Activated naive CD8-positive, alpha-beta T cell (primary cell): Measurements from ENCODE around the gene UBL7.

Experiments
- H3K27ac Mint-ChIP-seq: one replicate; pipeline ENCODE4 v1.8.0; 2021; ENCODE audit warnings: mixed read lengths
- H3K27me3 Mint-ChIP-seq: one replicate; pipeline ENCODE4 v1.8.0; 2021; ENCODE audit warnings: mixed read lengths
- H3K36me3 Mint-ChIP-seq: one replicate; pipeline ENCODE4 v1.8.0; 2021; ENCODE audit warnings: mixed read lengths
- H3K4me1 Mint-ChIP-seq: one replicate; pipeline ENCODE4 v1.8.0; 2021; ENCODE audit warnings: low read depth, mixed read lengths
- H3K4me3 Mint-ChIP-seq: one replicate; pipeline ENCODE4 v1.8.0; 2021; ENCODE audit warnings: mild to moderate bottlenecking, mixed read lengths
- H3K9me3 Mint-ChIP-seq: one replicate; pipeline ENCODE4 v1.8.0; 2021; ENCODE audit warnings: low read depth, mixed read lengths

The UBL7 gene

DNA sequence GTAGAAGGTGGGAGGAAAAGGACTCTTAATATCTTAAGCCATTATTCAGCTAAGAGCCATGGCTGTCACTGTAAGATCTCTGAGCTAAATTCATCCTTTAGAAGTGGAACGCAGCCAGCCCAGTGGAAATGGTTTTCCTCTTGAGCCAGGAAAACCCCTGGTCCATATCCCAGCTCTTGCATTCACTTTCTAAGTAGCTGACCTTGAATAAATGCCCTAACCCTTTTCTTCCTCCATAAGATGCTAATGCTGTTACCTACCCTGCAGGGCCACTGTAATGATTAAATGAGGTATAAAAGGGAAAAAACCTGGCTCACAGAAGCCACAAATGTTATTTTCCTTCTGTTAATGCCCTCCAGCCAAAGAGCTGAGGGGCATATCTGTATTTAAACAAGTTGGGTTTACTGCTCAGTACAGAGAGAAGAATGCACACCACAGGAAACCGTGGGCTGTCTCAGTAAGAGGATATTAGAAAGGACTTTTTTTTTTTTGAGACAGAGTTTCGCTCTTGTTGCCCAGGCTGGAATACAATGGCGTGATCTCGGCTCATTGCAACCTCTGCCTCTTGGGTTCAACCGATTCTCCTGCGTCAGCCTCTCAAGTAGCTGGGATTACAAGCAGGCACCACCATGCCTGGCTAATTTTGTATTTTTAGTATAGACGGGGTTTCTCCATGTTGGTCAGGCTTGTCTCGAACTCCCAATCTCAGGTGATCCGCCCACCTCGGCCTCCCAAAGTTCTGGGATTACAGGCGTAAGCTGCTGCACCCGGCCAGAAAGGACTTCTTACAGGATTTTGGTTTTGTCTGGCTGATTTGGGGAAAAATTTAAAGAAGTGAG, 6.8 kb downstream of the UBL7 start:
- H3K36me3 Mint-ChIP-seq = peaks cover 19% of the 10 kb centered on the region
- peaks cover 33% of the 10 kb centered on the region for H3K4me1 Mint-ChIP-seq
- peak overlapping the region; percentile 57 for H3K4me3 Mint-ChIP-seq
- H3K27ac Mint-ChIP-seq = peak overlapping the region; percentile 64
- H3K9me3 Mint-ChIP-seq = no peaks in the 10 kb centered on the region
- H3K27me3 Mint-ChIP-seq = no peaks in the 10 kb centered on the region

DNA sequence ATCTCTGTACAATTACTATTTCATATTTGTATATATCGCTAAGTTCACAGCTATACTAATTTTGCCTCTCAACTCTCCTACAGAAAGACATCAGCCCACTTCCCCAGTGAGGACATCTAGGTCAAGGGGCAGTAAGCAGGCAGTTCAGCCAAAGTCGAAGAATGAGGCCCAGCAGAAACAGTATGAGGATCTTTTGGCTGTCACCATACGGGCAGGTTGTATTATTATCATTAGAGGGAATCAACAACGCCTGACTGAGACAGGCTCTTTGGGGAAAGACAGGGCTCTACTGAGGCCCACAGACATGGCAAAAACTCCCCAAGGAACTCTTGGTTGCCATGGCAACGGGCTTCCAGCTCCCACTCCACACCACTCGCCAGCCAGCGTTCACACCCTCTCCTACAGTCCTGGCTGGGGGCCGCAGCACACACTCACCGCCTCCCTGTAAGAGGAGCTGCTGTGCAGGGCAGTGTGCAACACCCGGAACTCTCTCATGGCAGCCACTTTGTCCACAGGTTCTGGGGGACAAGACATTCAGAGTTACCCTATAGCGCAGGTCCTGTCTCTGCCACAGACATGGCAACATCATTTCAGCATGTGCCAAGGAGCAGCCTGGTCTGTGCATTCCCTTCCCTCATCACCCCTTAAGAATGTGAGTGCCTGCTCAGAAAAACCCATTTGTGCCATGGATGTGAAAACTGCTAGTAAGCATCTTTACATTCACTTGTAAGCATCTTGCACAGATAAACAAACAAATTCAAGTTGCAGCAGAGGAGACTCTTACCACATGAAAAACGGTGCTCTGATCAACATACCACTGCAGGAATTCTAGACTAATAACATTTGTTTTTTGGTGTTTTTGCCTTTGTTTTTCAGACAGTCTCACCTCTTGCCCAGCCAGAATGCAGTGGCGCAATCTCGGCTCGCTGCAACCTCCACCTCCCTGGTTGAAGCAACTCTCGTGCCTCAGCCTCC, 8.8 kb downstream of the UBL7 start:
- Mint-ChIP-seq H3K36me3 (peaks cover 17% of the 10 kb centered on the region), H3K27me3 (no peaks in the 10 kb centered on the region), H3K4me3 (no peak overlapping the region), H3K27ac (no peak overlapping the region), H3K9me3 (no peaks in the 10 kb centered on the region), H3K4me1 (peaks cover 25% of the 10 kb centered on the region)

DNA sequence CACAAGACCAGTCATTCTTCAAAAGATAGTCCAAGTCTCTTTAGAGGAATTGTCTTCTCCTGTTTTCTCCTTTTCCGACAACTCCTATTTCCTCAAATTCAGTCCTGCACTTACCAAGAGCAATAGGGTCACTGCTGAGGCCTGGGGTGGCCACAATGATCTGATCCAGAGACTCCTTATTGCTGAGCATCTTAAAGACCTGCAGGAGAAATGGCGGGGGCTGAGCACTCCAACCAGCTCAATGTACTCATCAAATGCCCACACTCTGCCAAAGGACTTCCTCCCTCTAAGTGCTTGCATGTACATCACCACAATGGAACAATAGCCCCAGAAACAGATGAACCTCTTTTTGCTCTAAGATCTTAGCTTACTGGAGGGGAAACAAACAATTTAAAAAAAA, 9.6 kb downstream of the UBL7 start:
- Mint-ChIP-seq H3K4me3 (no peak overlapping the region), H3K27me3 (no peaks in the 10 kb centered on the region), H3K4me1 (peaks cover 23% of the 10 kb centered on the region), H3K36me3 (peaks cover 16% of the 10 kb centered on the region), H3K27ac (no peak overlapping the region), H3K9me3 (no peaks in the 10 kb centered on the region)

DNA sequence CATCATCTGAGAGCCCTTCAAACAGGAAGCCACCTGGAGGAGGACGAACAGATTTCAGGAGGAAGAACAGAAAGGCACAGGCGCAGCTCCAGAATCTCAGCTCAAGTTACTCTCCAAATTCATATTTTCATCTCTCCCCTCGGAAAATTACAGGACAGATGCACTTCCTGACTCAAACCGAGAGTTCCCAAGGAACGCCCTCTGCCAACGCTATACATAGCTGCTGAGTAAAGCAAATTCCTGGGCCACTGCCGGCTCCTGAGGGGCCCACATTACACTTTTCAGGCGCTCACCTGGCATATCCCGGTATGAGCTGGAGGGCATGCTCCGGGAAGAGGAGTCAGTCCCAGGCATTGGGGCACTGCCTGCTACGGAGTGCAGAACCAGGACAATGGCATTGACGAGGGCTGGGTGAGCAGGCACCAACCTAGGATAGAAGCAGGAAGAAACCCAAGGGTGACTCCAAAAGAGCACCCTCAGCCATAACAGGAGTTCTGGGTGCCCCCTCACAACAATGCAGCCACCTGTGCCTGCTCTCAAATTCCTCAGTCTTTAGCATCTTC, 11.2 kb downstream of the UBL7 start:
- Mint-ChIP-seq H3K4me1 (peaks cover 17% of the 10 kb centered on the region), H3K27ac (no peak overlapping the region), H3K9me3 (no peaks in the 10 kb centered on the region), H3K36me3 (peaks cover 14% of the 10 kb centered on the region), H3K27me3 (no peaks in the 10 kb centered on the region), H3K4me3 (no peak overlapping the region)

DNA sequence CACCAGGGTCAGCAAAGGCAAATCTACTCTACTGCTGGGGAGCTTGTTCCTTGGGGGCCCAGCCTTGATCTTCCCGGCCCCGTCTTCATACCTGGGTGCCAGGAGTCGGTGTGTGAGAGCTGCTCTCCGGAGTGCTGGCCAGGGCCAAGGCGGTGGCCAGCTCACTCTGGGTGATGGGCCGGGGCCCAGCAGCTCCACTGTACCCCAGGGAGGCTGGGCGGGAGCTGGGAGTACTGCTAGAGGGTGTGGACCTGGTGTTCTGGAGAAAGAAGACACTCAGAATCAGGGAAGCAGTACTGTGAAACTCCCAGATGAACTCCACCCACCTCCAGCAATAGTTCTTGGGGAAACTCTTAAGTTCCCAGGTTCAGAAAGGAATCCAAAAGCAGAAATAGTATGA, 11.9 kb downstream of the UBL7 start:
- H3K27ac Mint-ChIP-seq = no peak overlapping the region

DNA sequence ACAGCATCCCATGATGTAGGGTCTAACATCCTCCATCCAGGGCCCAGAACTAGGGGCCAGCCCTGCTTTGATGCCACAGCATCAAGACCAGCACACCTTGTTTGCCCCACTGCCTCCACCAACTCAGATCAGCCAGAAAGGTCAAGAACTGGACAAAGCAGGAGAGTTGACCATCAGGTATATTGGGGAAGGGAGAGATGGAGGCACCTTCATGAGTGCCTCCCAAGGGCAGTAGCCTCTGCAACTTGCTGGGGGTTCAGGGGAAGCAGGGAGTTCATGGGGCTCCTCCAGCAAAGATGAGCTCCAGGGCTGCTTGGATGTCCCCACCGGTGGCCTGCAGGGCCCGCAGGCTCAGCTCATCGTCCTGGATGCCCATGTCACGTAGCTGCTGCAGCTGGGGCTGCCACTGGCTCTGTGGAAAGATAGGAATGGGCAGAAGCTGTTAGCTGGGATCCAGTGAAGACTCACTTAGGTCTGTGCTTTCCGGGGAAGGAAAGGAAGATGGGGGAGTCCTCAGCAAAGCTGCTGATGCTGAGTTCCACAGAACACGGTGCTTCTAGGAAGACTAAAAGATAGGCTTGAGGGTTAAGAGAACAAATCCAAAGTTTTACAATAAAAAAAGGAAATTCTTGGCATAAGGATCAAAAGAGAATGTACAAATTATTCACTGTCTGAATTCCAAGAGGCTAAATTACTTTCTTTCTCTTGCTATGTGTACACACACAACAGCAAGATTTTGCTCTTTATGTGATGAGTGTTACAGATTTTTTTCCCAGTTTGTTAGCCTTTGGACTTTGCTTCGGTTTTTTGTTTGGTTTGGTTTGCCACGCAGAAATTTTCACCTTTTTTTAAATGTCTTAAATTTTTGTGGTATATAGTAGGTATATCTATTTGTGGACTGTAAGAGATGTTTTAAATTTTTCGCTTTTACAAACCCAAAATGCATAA, 14.9 kb downstream of the UBL7 start:
- Mint-ChIP-seq H3K36me3 (peaks cover 9% of the 10 kb centered on the region), H3K4me3 (no peak overlapping the region), H3K9me3 (no peaks in the 10 kb centered on the region), H3K4me1 (no peaks in the 10 kb centered on the region), H3K27ac (no peak overlapping the region), H3K27me3 (no peaks in the 10 kb centered on the region)

More for the DNA sequence above, 11.9 kb downstream of the UBL7 start:
- Mint-ChIP-seq H3K4me3 (no peak overlapping the region), H3K36me3 (peaks cover 15% of the 10 kb centered on the region), H3K27me3 (no peaks in the 10 kb centered on the region), H3K9me3 (no peaks in the 10 kb centered on the region), H3K4me1 (peaks cover 10% of the 10 kb centered on the region)

DNA sequence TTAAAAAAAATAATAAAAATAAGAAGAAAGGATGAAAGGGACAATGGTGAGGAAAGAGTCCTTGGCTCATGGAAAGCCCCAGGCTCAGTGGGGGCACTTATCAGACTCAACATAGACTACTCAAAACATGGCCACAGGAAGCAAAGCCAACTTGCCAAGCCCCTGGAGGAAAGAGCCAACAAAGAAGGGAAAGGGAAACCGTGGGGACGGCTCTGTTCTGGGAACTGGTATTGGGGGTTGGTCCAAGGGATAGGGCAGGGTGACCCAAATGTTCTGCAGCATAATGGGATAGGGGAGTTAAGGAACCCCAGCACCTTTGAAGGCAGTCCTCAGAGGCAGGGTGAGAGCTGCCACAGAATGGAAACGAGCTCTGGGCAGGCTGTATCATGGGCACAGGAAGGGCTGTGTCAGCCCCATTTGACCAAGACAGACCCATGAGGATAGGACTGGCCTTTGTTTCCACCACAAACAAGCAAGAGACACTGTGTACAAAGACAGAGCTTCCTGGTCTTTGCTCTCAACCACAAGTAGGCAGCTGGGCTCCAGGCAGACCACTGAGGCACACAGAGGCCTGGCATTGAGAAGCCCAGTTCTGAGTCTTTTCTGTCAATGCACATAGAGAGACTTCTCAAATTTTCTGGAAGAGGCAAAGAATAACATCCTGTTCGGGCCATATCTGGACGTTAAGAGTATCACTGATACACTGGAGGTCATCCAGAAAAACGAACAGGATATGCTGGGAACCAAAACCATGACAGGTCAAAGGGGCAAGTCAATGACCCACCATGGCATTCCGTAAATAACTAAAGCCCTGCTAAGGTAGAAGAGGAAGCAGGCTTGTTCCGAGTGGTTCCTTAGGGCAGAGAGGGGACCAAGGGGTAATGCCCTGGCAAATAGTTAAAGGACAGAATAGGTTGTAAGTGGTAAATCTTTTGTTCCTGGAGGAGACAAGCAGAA, 16.6 kb downstream of the UBL7 start:
- Mint-ChIP-seq H3K27me3 (no peaks in the 10 kb centered on the region), H3K4me1 (no peaks in the 10 kb centered on the region), H3K4me3 (no peak overlapping the region), H3K9me3 (no peaks in the 10 kb centered on the region), H3K36me3 (peaks cover 2% of the 10 kb centered on the region), H3K27ac (no peak overlapping the region)

DNA sequence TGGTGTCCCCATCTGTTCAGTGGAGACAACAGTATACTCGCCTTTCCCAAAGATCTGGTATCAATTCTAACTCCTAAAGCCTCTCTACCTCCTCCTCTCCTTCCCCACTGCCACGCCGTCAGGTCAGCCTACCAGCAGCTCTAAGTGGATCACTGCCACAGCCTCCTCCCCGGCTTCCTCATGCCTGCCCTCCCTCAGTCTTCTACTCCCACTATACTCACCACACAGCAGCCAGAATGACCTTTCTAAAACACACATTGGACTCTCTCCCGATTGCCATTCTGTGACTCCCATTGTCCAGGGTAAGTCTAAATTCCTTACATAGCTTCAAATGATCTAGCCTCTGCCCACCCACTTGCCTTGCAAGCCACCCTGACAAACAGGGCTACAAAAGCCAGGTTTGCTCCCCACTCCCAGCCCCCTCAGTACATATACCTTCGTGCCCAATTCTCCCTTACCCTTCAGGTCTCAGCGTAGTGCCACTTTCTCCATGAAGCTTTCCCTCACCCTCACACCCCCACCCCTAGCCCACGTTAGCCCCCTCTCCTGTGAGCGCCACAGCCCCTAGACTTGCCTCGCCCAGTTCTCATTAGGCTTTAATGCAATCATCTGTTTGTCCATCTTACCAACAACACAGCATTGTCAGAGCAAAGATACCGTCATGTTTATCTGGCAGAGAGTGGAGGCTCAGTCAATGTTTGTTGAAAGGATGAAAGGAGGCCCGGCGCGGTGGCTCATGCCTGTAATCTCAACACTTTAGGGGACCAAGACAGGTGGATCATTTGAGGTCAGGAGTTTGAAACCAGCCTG, 17.7 kb downstream of the UBL7 start:
- peaks cover 6% of the 10 kb centered on the region for H3K4me1 Mint-ChIP-seq
- no peak overlapping the region for H3K4me3 Mint-ChIP-seq
- no peaks in the 10 kb centered on the region for H3K27me3 Mint-ChIP-seq
- H3K36me3 Mint-ChIP-seq = peaks cover 2% of the 10 kb centered on the region
- H3K27ac Mint-ChIP-seq = no peak overlapping the region
- H3K9me3 Mint-ChIP-seq = no peaks in the 10 kb centered on the region

DNA sequence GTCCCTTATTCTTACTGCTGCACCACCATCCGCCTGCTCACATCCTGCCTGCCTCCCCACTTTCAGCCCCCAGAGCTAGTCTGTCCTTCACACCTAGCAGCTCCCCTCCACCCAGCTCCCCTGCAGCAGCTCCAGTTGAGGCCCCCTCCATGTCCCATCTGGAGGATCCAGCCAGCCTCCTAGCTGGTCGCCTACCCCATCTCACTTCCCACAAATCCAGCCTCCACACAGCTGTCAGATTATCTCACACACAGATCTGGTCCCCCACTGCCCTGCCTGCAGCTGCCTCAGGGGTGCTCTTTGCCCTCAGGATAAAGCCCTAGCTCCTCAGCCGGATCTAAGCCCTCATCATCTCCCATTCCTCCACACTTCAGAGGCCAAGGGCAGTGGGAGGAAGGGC, 18.4 kb downstream of the UBL7 start:
- Mint-ChIP-seq H3K27ac (no peak overlapping the region), H3K4me1 (peaks cover 8% of the 10 kb centered on the region), H3K27me3 (no peaks in the 10 kb centered on the region), H3K4me3 (no peak overlapping the region), H3K9me3 (no peaks in the 10 kb centered on the region), H3K36me3 (peaks cover 2% of the 10 kb centered on the region)

DNA sequence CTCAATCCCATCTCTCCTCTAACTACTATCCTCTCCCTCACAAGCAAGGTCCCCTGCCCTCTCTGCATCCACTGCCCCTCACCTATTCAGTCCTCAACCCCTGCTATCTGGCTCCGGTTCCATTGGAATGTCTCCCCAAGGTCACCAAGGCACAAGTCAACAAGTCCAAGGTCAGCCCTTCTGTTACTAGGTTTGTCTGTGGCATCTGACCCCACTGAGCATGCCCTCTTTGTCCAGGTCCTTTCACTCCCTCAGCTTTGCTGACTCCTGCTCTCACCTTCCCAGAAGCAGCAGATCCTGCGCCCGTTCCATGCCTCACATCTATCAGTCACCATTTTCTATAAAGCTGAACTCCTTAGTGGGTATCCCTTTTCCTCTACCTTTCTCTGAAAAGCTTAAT, 18.9 kb downstream of the UBL7 start:
- H3K27me3 Mint-ChIP-seq = no peaks in the 10 kb centered on the region
- no peak overlapping the region for H3K27ac Mint-ChIP-seq
- no peaks in the 10 kb centered on the region for H3K9me3 Mint-ChIP-seq
- peaks cover 8% of the 10 kb centered on the region for H3K4me1 Mint-ChIP-seq
- H3K4me3 Mint-ChIP-seq = no peak overlapping the region
- peaks cover 2% of the 10 kb centered on the region for H3K36me3 Mint-ChIP-seq

DNA sequence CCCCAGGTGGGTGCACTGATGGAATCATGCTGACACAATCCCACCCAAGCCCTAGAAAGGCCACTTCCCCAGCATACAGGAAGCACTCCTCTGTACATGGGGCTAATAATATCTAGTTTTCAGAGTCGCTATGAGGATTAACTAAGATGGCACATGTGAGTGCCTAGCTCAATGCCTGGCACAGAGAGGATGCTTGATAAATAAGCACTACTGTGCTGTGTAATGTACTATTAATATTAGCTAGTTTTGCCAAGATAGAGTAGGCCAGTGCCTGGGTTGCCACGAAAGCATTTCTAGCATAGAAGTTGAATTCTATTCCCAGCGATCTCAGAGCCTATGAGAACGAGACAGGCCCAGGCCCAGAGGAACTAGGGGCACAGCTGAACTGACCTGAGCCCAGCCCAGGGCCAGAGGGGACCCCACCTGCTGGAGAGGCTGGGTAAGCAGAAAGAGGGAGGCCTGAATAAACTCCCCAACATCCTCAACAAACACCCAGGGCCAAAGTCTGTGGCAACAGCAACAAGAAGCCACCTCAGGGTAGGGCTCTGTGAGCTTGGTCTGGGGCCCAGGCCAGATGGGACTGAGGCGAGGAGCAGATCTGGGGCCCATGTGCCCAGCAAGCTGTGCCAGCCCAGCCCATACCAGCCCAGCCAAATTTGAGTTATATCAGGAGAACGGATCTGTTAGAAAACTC, 19.6 kb downstream of the UBL7 start:
- peaks cover 11% of the 10 kb centered on the region for H3K4me1 Mint-ChIP-seq
- H3K36me3 Mint-ChIP-seq = peaks cover 2% of the 10 kb centered on the region
- H3K27me3 Mint-ChIP-seq = no peaks in the 10 kb centered on the region
- no peak overlapping the region for H3K27ac Mint-ChIP-seq
- H3K9me3 Mint-ChIP-seq = no peaks in the 10 kb centered on the region
- H3K4me3 Mint-ChIP-seq = no peak overlapping the region

DNA sequence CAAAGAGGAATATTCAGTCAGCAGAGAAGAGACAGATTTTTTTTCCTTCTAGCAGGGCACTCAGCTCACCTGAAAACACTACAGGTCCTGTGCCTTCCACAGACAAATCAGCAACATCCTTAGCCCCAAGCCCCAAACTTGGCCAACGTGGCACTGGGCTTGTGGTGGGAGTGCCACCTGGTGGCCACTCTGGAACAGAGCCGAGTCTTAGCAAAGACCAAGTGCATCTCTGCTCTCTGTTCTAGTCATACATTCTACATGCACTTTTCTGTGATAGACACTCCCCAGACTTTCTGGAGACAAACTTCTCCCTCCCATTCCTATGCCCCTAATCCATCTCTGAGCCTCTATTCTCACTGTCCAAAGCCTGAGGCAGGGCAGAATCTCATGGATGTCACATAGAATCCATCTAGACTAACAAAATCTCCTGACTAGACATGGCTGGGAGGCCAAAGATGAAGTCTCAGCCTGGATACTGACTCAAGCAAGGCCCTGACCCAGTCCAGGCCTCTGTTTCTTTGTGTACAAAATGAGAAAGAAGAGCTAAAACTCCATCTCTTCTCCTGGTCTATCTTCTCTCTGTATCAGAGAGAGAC, 22.1 kb downstream of the UBL7 start:
- H3K27ac Mint-ChIP-seq = peak overlapping the region; percentile 64
- peaks cover 34% of the 10 kb centered on the region for H3K4me1 Mint-ChIP-seq
- no peaks in the 10 kb centered on the region for H3K9me3 Mint-ChIP-seq
- H3K27me3 Mint-ChIP-seq = no peaks in the 10 kb centered on the region
- H3K36me3 Mint-ChIP-seq = no peaks in the 10 kb centered on the region
- no peak overlapping the region for H3K4me3 Mint-ChIP-seq
